Right ventricle myocardium superior (tissue), 1 donor: ENCODE measurements around the gene EMP3. TPM values are rescaled to one million over a fixed set of nuclear protein-coding genes. Genes with fewer than 3 reads are reported as not detected.
"Not testable (repeated sequence)": the region's sequence is repeated elsewhere in the genome, so short reads cannot be mapped to it uniquely, and the experiment has no call there.

Experiments used
- ATAC-seq: fragments of 200-7000 bp; cut with Tn5 transposase; one replicate; pipeline ENCODE4 v1.9.1; 2020; ENCODE audit warnings: mild to moderate bottlenecking; ENCODE audit not compliant: poor library complexity
- DNase-seq: peaks from one replicate; pipeline ENCODE4 v3.0.0-alpha.2; 2020
- intact Hi-C: fragments of 100-400 bp; cut with DNase I; formaldehyde crosslinking; loops from one replicate; pipeline ENCODE4 v1.11.2; 2022
- long read RNA-seq: library from polyadenylated mRNA; unstranded; transcript quantifications from one replicate; pipeline ENCODE4 v2.0.0, GENCODE V29; 2021
- total RNA-seq: library from RNA; stranded (reverse); fragmentation: NEBNext Ultra II Directional; extraction: Animal tissue kit (Norgen Biotek cat#: 25700); gene quantifications from one replicate; pipeline ENCODE4 v1.2.1, GENCODE V29; 2021
- donor health status: DM: no; HTN: yes; CAD: no; lungs with severe emphysema.

The EMP3 gene
- 41.8 TPM for total RNA-seq
- long read RNA-seq, transcript EMP3-201 (5 exons, 876 nt), result major isoform, 32 of 34 reads
- long read RNA-seq, partial matches to known transcripts, result 1 of 34 reads
- long read RNA-seq, other reads (novel, unspliced or antisense), result 1 of 34 reads

- intact Hi-C loops, result no loop called here
- ATAC-seq, result peak; percentile 30
- DNase-seq, result peak; percentile 88
These were observed at the start of gene EMP3 for GRCh38 chr19:48325265-48325910. EMP3 (plus strand) TSS chr19:48325552; CDS start chr19:48326845, 1,293 bp downstream.

- DNase-seq (no peak), ATAC-seq (no peak)
- intact Hi-C loops, result no loop called here
These were observed 45.6 kb upstream of the EMP3 start for GRCh38 chr19:48279747-48280146.

GRCh38 chr19:48283908-48284307 is 41.4 kb upstream of the EMP3 start:
- intact Hi-C loops, result no loop called here
- DNase-seq, result no peak
- ATAC-seq, result no peak

GRCh38 chr19:48284896-48285295 is 40.5 kb upstream of the EMP3 start:
- intact Hi-C loops, result no loop called here
- DNase-seq (no peak), ATAC-seq (no peak)

GRCh38 chr19:48287748-48288147 is 37.6 kb upstream of the EMP3 start:
- intact Hi-C loops, result no loop called here
- ATAC-seq (no peak), DNase-seq (no peak)

- intact Hi-C loops, result loop anchor here (2.0 kb wide), 1 partner anchor 24 kb away; no protein-coding TSS in a partner anchor
- no peak for DNase-seq
- no peak for ATAC-seq
These were observed 35.0 kb upstream of the EMP3 start for GRCh38 chr19:48290401-48290770.

GRCh38 chr19:48290771-48291488 is 34.4 kb upstream of the EMP3 start:
- intact Hi-C loops, result loop anchor here (2.0 kb wide), 1 partner anchor 24 kb away; no protein-coding TSS in a partner anchor
- ATAC-seq (peak; percentile 95), DNase-seq (peak; percentile 88)

- intact Hi-C loops, result loop anchor here (2.0 kb wide), 1 partner anchor 25 kb away; no protein-coding TSS in a partner anchor
- not testable (repeated sequence) for DNase-seq, ATAC-seq
These were observed 33.9 kb upstream of the EMP3 start for GRCh38 chr19:48291489-48291815.

GRCh38 chr19:48292798-48293197 is 32.6 kb upstream of the EMP3 start:
- no peak for DNase-seq
- ATAC-seq, result no peak
- intact Hi-C loops, result no loop called here

- intact Hi-C loops, result no loop called here
- no peak for DNase-seq
- no peak for ATAC-seq
These were observed 29.9 kb upstream of the EMP3 start for GRCh38 chr19:48295458-48295857.

- intact Hi-C loops, result no loop called here
- ATAC-seq (no peak), DNase-seq (no peak)
These were observed 28.2 kb upstream of the EMP3 start for GRCh38 chr19:48296963-48297734.

- ATAC-seq (no peak), DNase-seq (no peak)
These were observed 27.4 kb upstream of the EMP3 start for GRCh38 chr19:48297975-48298374.

GRCh38 chr19:48301886-48302599 is 23.3 kb upstream of the EMP3 start:
- DNase-seq (no peak), ATAC-seq (no peak)
- intact Hi-C loops, result no loop called here

More at GRCh38 chr19:48297975-48298374, 27.4 kb upstream of the EMP3 start:
- intact Hi-C loops, result no loop called here

- ATAC-seq, result no peak
- no peak for DNase-seq
- intact Hi-C loops, result no loop called here
These were observed 22.8 kb upstream of the EMP3 start for GRCh38 chr19:48302600-48302959.

- no peak for ATAC-seq
- intact Hi-C loops, result no loop called here
These were observed 22.0 kb upstream of the EMP3 start for GRCh38 chr19:48303367-48303766.

GRCh38 chr19:48303866-48304265 is 21.5 kb upstream of the EMP3 start:
- intact Hi-C loops, result no loop called here
- ATAC-seq, result no peak
- DNase-seq, result no peak

More at GRCh38 chr19:48303367-48303766, 22.0 kb upstream of the EMP3 start:
- no peak for DNase-seq

- intact Hi-C loops, result no loop called here
- DNase-seq (no peak), ATAC-seq (peak; percentile 40)
These were observed 16.4 kb upstream of the EMP3 start for GRCh38 chr19:48308631-48309586.

GRCh38 chr19:48309731-48310130 is 15.6 kb upstream of the EMP3 start:
- ATAC-seq, DNase-seq, intact Hi-C loops: not testable (repeated sequence)
